WTC11 (cell line): ENCODE measurements around the gene ZXDC. TPM values are rescaled to one million over a fixed set of nuclear protein-coding genes. Genes with fewer than 3 reads are reported as not detected.

Experiments
- ATAC-seq: fragments of 200-7000 bp; cut with Tn5 transposase; 2 replicates; pipeline ENCODE4 v1.10.0; 2021; ENCODE audit warnings: mild to moderate bottlenecking, moderate library complexity
- CTCF ChIA-PET: fragments of 300-600 bp; sonication (Branson Sonifier 250); formaldehyde crosslinking; loops from one replicate; lab custom pipeline; 2021; ENCODE audit warnings: antibody characterized with exemption; lab: Charles Lee
- POLR2A ChIA-PET: fragments of 350-600 bp; sonication (Branson Sonifier 250); formaldehyde crosslinking; loops from one replicate; lab custom pipeline; 2021; ENCODE audit warnings: antibody characterized with exemption; lab: Charles Lee
- DNase-seq: peaks from one replicate; pipeline ENCODE4 v3.0.0; 2021; ENCODE audit warnings: low spot score
- H3K27ac Mint-ChIP-seq: 2 replicates; pipeline ENCODE4 v1.8.0; 2021; ENCODE audit warnings: mixed read lengths
- H3K27me3 Mint-ChIP-seq: 2 replicates; pipeline ENCODE4 v1.8.0; 2021; ENCODE audit warnings: low read depth, mild to moderate bottlenecking, moderate library complexity, mixed read lengths
- H3K36me3 Mint-ChIP-seq: 2 replicates; pipeline ENCODE4 v1.8.0; 2021; ENCODE audit warnings: mixed read lengths
- H3K4me1 Mint-ChIP-seq: 2 replicates; pipeline ENCODE4 v1.8.0; 2022; ENCODE audit warnings: mixed read lengths
- H3K4me3 Mint-ChIP-seq: 2 replicates; pipeline ENCODE4 v1.8.0; 2021; ENCODE audit warnings: mild to moderate bottlenecking, moderate library complexity, mixed read lengths
- H3K9me3 Mint-ChIP-seq: 2 replicates; pipeline ENCODE4 v1.8.0; 2021; ENCODE audit warnings: mixed read lengths
- ATF2 ChIP-seq: sonication (generic); formaldehyde crosslinking; IDR thresholded peaks from 2 replicates; pipeline ENCODE4 v1.8.1; 2022; ENCODE audit warnings: low read depth, missing genetic modification reagents, borderline replicate concordance
- ATF6 ChIP-seq: sonication (generic); formaldehyde crosslinking; IDR thresholded peaks from 2 replicates; pipeline ENCODE4 v1.8.1; 2023; ENCODE audit warnings: mild to moderate bottlenecking, missing genetic modification reagents
- CBFB ChIP-seq: sonication (generic); formaldehyde crosslinking; IDR thresholded peaks from 2 replicates; pipeline ENCODE4 v1.8.1; 2022; ENCODE audit warnings: mild to moderate bottlenecking, low read depth, missing genetic modification reagents
- E2F5 ChIP-seq: sonication (generic); formaldehyde crosslinking; IDR thresholded peaks from 2 replicates; pipeline ENCODE4 v1.8.1; 2022; ENCODE audit warnings: mild to moderate bottlenecking, moderate library complexity, missing genetic modification reagents
- ESRRA ChIP-seq: sonication (generic); formaldehyde crosslinking; IDR thresholded peaks from 2 replicates; pipeline ENCODE4 v1.8.1; 2022; ENCODE audit warnings: mild to moderate bottlenecking, missing genetic modification reagents, borderline replicate concordance
- FOXJ3 ChIP-seq: sonication (generic); formaldehyde crosslinking; IDR thresholded peaks from 2 replicates; pipeline ENCODE4 v1.9.0; 2021; ENCODE audit warnings: missing genetic modification reagents, mild to moderate bottlenecking, borderline replicate concordance
- GRHL2 ChIP-seq: fragments of 250-450 bp; sonication (Bioruptor Pico); IDR thresholded peaks from 2 replicates; pipeline ENCODE4 v1.8.0; 2022; ENCODE audit warnings: mild to moderate bottlenecking, moderate library complexity; ENCODE audit not compliant: insufficient replicate concordance, severe bottlenecking
- JAZF1 ChIP-seq: fragments of 250-450 bp; sonication (Bioruptor Pico); IDR thresholded peaks from 2 replicates; pipeline ENCODE4 v1.9.0; 2021; ENCODE audit warnings: moderate library complexity, mild to moderate bottlenecking, inconsistent platforms
- KAT7 ChIP-seq: sonication (generic); formaldehyde crosslinking; IDR thresholded peaks from 2 replicates; pipeline ENCODE4 v1.8.1; 2023; ENCODE audit warnings: missing genetic modification reagents, mild to moderate bottlenecking, borderline replicate concordance
- NFE2L1 ChIP-seq: sonication (generic); formaldehyde crosslinking; IDR thresholded peaks from 2 replicates; pipeline ENCODE4 v1.8.1; 2023; ENCODE audit warnings: missing genetic modification reagents
- NR3C1 ChIP-seq: sonication (generic); formaldehyde crosslinking; conservative IDR thresholded peaks from 2 replicates; pipeline ENCODE4 v1.8.1; 2023; ENCODE audit warnings: low read depth, mild to moderate bottlenecking, missing genetic modification reagents
- RELA ChIP-seq: sonication (generic); formaldehyde crosslinking; IDR thresholded peaks from 2 replicates; pipeline ENCODE4 v1.8.1; 2022; ENCODE audit warnings: missing genetic modification reagents, mild to moderate bottlenecking, borderline replicate concordance
- ZNF121 ChIP-seq: sonication (generic); formaldehyde crosslinking; IDR thresholded peaks from 2 replicates; pipeline ENCODE4 v1.8.0; 2023; ENCODE audit warnings: missing genetic modification reagents
- ZNF532 ChIP-seq: fragments of 250-450 bp; sonication (Bioruptor Pico); IDR thresholded peaks from 2 replicates; pipeline ENCODE4 v1.9.0; 2021; ENCODE audit warnings: mild to moderate bottlenecking, borderline replicate concordance
- ZSCAN18 ChIP-seq: fragments of 250-450 bp; sonication (Bioruptor Pico); IDR thresholded peaks from 2 replicates; pipeline ENCODE4 v2.1.2; 2022; ENCODE audit warnings: mild to moderate bottlenecking, moderate library complexity
- total RNA-seq: library from RNA; stranded (reverse); gene quantifications from 3 replicates; pipeline ENCODE4 v1.2.3, GENCODE V29; 2021

The ZXDC gene
- total RNA-seq, 1 experiment from 2014 or later: 34.7 TPM

- TF ChIP-seq ZNF532 (CRISPR knock-in tag): no peak
- TF ChIP-seq GRHL2: no peak
- TF ChIP-seq ZNF121: no peak
- no peak for TF ChIP-seq KAT7 (CRISPR knock-in tag)
- TF ChIP-seq JAZF1 (CRISPR knock-in tag): no peak
- TF ChIP-seq ESRRA (CRISPR knock-in tag): no peak
- no peak for TF ChIP-seq ATF6 (CRISPR knock-in tag)
- no peak for ATAC-seq
- Mint-ChIP-seq H3K4me3 (no peak overlapping the region), H3K27me3 (no peaks in the 10 kb centered on the region), H3K4me1 (peaks cover 23% of the 10 kb centered on the region), H3K36me3 (peaks cover 19% of the 10 kb centered on the region), H3K9me3 (no peaks in the 10 kb centered on the region), H3K27ac (no peak overlapping the region)
- POLR2A ChIA-PET: no interaction called here
- DNase-seq: no peak
- CTCF ChIA-PET: interaction anchor here (0.6 to 1.4 kb wide), 4 partner anchors 98 to 1101 kb away, joined by 3 read pairs; no protein-coding TSS in a partner anchor
Measured at GRCh38 chr3:126447456-126448106, 28.1 kb downstream of the ZXDC start.

- H3K27ac Mint-ChIP-seq: no peak overlapping the region
- no peaks in the 10 kb centered on the region for H3K9me3 Mint-ChIP-seq
- ChIA-PET POLR2A (no interaction called here), CTCF (interaction anchor here (0.6 to 1.5 kb wide), 6 partner anchors 97 to 1102 kb away, joined by 3 to 4 read pairs (median 3); no protein-coding TSS in a partner anchor)
- DNase-seq (no peak), ATAC-seq (peak; percentile 59)
- peaks cover 11% of the 10 kb centered on the region for H3K36me3 Mint-ChIP-seq
- H3K4me3 Mint-ChIP-seq: no peak overlapping the region
- no peak for TF ChIP-seq NR3C1 (CRISPR knock-in tag)
- no peak for TF ChIP-seq ZSCAN18 (CRISPR knock-in tag)
- no peak for TF ChIP-seq FOXJ3 (CRISPR knock-in tag)
- no peaks in the 10 kb centered on the region for H3K27me3 Mint-ChIP-seq
- H3K4me1 Mint-ChIP-seq: peaks cover 25% of the 10 kb centered on the region
Measured at GRCh38 chr3:126446791-126447190, 28.9 kb downstream of the ZXDC start.

GRCh38 chr3:126446301-126446700, 29.4 kb downstream of the ZXDC start:
- no peaks in the 10 kb centered on the region for H3K27me3 Mint-ChIP-seq
- CTCF ChIA-PET: interaction anchor here (0.7 to 1.5 kb wide), 3 partner anchors 96 to 187 kb away, joined by 3 to 4 read pairs (median 4); no protein-coding TSS in a partner anchor
- H3K4me3 Mint-ChIP-seq: no peak overlapping the region
- DNase-seq: peak; percentile 46
- POLR2A ChIA-PET: no interaction called here
- H3K27ac Mint-ChIP-seq: no peak overlapping the region; the same call in 1 of the 2 replicates
- TF ChIP-seq RELA (CRISPR knock-in tag) (no peak), NFE2L1 (CRISPR knock-in tag) (no peak), E2F5 (CRISPR knock-in tag) (no peak), CBFB (CRISPR knock-in tag) (no peak), ATF2 (CRISPR knock-in tag) (no peak), ZNF121 (peak; percentile 47; the same call in 1 of the 2 replicates)
- TF ChIP-seq, all 79 proteins: peak for 1
- Mint-ChIP-seq H3K9me3 (no peaks in the 10 kb centered on the region), H3K4me1 (peaks cover 26% of the 10 kb centered on the region), H3K36me3 (peaks cover 6% of the 10 kb centered on the region)
- ATAC-seq: peak; percentile 56
